ENCODE measurements around the gene FBXO11. TPM values are rescaled to one million over a fixed set of nuclear protein-coding genes. Genes with fewer than 3 reads are reported as not detected.

FBXO11 gene
- total and polyA plus RNA-seq, 10 of the 15 experiments (the other 5 are each of a cell fraction or from before 2014, with no cell fraction given), result 5.9 to 38.9 (median 22.5) TPM

DNA sequence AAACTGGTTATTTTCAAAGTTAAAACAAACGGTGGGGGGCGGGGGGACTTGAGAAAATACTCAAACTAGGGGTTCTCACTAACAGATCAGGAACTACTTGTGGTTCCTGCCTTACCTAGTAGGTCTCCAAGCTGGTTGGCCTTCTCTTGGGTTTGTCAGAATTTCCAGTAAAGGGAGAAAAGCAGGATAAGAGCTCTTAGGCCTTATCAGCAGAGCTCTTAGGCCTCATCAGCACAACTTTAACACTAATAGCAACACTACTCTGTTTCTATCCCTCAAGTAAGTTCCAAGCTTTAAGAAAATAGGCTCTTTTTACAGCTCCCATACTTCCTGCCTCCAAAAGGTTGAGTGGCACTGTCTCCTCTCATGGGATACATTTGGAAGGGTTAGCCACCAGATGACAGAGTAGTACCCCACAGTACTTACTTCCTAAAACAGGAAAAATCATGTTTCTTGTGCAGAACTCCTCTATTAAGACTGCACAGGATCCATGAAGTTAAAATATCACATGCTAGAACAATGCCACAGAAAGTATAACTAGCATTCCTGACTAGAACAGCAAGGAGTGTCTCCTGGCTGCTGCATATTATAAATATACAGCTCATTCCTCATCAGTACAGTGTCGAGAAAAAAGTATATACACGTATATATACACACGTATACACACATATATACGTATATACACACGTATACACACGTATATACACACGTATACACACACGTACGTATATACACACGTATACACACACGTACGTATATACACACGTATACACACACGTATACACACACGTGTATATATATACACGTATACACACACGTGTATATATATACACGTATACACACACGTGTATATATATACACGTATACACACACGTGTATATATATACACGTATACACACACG is 6.1 kb downstream of the FBXO11 start:
- POLR2A ChIA-PET, result interaction anchor here (0.6 to 1.9 kb wide), 11 partner anchors 8 to 509 kb away, joined by 3 to 18 read pairs (median 5); partner anchors contain the start of gene MSH6
- no peaks in the 10 kb centered on the region; the same call in 1 of the 3 replicates for H3K9me3 ChIP-seq (replicated peaks; ENCODE audit: control insufficient read depth, insufficient read depth, low read length)
- peak overlapping the region; percentile 62 for H3K27ac ChIP-seq (ENCODE audit: control insufficient read depth, insufficient read depth)
- intact Hi-C loops (cut with micrococcal nuclease; ENCODE audit: unreplicated experiment) (loop anchor here (5.0 kb wide), 1 partner anchor 118 kb away; the partner anchor contains the start of gene MSH6), in situ Hi-C loops (cut with MboI) (loop anchor here (10.0 kb wide), 1 partner anchor 435 kb away; no protein-coding TSS in a partner anchor)
- RAD21 ChIA-PET (ENCODE audit: unreplicated experiment), result interaction anchor here (1.0 to 2.6 kb wide), 4 partner anchors 34 to 548 kb away, joined by 3 to 8 read pairs (median 3); no protein-coding TSS in a partner anchor
- H3K27me3 ChIP-seq (replicated peaks in 1 of 2; ENCODE audit: control insufficient read depth in 2 of 2, insufficient read depth in 2 of 2, low read length in 1 of 2), result no peaks in the 10 kb centered on the region
- FAIRE-seq, result no peak
- H3K79me2 ChIP-seq (ENCODE audit: control insufficient read depth, insufficient read depth, low read length), result peaks cover 96% of the 10 kb centered on the region
- ATAC-seq, result no peak
- no peak overlapping the region for H2AFZ ChIP-seq (ENCODE audit: control insufficient read depth, low read depth, low read length)
- 0 out of 2 replicates have a peak overlapping the region, but pooled peaks have one; percentile 13 for H3K4me3 ChIP-seq
- no peaks in the 10 kb centered on the region; a peak in 1 of 4 replicates for H3K36me3 ChIP-seq (ENCODE audit: control insufficient read depth in 2 of 2, insufficient read depth in 2 of 2, low read length in 1 of 2)
- TF ChIP-seq, protein P1, sequence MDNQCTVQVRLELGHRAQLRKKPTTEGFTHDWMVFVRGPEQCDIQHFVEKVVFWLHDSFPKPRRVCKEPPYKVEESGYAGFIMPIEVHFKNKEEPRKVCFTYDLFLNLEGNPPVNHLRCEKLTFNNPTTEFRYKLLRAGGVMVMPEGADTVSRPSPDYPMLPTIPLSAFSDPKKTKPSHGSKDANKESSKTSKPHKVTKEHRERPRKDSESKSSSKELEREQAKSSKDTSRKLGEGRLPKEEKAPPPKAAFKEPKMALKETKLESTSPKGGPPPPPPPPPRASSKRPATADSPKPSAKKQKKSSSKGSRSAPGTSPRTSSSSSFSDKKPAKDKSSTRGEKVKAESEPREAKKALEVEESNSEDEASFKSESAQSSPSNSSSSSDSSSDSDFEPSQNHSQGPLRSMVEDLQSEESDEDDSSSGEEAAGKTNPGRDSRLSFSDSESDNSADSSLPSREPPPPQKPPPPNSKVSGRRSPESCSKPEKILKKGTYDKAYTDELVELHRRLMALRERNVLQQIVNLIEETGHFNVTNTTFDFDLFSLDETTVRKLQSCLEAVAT (IDR thresholded peaks at IDR 0.05), result peak; percentile 48; the same call in 1 of the 2 replicates
- TF ChIP-seq TCF7 (IDR thresholded peaks at IDR 0.05; ENCODE audit: borderline replicate concordance), result no peak
- CTCF ChIA-PET, result interaction anchor here (0.6 to 3.1 kb wide), 9 partner anchors 23 to 423 kb away, joined by 3 to 21 read pairs (median 4); no protein-coding TSS in a partner anchor
- SMC1A ChIA-PET (ENCODE audit: uncharacterized antibody, unreplicated experiment), result interaction anchor here (0.6 to 5.8 kb wide), 13 partner anchors 7 to 546 kb away, joined by 3 to 33 read pairs (median 4); partner anchors contain the start of gene FBXO11
- no peak overlapping the region for H3K9ac ChIP-seq (ENCODE audit: control insufficient read depth, insufficient read depth, low read length)
- BruUV-seq (replicated peaks), result no TSS peak
- H4K20me1 ChIP-seq (ENCODE audit: control insufficient read depth, insufficient read depth), result peaks cover 3% of the 10 kb centered on the region; the same call in 1 of the 2 replicates
- no peak for DNase-seq (ENCODE audit: low read depth, low spot score)
- 83% methylated on average over 21 of the region's 25 CpGs for WGBS (ENCODE audit: insufficient coverage, insufficient replicate concordance, low lambda C conversion rate, missing lambda C conversion rate)
- peak overlapping the region; percentile 69 for H3K4me2 ChIP-seq (ENCODE audit: control insufficient read depth, insufficient read depth)
- H3K4me1 ChIP-seq (ENCODE audit: control insufficient read depth, insufficient read depth, low read length), result peaks cover 26% of the 10 kb centered on the region

Measured in GM12878 (cell line).